Measurements from ENCODE around the gene ST6GALNAC2.

The ST6GALNAC2 gene

DNA sequence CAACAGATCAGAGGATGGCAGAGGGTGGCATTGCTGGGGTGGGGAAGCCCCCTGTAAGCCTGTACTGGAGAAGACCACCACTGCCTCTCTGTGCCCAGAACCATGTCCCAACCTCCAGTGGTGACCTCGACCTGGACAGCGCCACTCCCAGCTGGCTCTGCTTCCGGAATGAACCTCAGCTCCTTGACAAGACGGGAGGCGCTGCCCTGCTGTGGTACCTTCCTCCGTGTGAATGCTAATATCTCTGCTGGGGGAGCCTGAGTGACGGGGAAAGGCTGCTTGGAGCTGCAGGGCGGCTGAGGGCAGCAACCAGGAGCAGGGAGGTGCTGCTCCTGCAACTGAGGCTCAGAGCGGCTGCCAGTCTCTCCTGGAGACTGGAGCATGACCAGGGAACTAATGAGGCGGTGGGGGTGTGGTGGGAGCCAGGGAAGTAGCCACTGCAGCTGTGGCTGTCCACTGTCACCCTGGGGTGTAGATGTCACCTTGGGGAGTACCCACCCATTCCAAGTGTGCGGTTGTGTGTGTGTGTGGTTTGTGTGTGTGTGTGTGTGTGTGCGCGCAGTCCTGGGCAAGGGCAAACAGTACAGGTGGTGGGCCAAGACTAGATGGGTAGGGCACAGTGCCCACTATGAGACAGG, 39.6 kb downstream of the ST6GALNAC2 start (continued):
- TF ChIP-seq, protein P1, sequence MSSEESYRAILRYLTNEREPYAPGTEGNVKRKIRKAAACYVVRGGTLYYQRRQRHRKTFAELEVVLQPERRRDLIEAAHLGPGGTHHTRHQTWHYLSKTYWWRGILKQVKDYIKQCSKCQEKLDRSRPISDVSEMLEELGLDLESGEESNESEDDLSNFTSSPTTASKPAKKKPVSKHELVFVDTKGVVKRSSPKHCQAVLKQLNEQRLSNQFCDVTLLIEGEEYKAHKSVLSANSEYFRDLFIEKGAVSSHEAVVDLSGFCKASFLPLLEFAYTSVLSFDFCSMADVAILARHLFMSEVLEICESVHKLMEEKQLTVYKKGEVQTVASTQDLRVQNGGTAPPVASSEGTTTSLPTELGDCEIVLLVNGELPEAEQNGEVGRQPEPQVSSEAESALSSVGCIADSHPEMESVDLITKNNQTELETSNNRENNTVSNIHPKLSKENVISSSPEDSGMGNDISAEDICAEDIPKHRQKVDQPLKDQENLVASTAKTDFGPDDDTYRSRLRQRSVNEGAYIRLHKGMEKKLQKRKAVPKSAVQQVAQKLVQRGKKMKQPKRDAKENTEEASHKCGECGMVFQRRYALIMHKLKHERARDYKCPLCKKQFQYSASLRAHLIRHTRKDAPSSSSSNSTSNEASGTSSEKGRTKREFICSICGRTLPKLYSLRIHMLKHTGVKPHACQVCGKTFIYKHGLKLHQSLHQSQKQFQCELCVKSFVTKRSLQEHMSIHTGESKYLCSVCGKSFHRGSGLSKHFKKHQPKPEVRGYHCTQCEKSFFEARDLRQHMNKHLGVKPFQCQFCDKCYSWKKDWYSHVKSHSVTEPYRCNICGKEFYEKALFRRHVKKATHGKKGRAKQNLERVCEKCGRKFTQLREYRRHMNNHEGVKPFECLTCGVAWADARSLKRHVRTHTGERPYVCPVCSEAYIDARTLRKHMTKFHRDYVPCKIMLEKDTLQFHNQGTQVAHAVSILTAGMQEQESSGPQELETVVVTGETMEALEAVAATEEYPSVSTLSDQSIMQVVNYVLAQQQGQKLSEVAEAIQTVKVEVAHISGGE (tag by site-specific recombination; conservative IDR thresholded peaks at IDR 0.05; ENCODE audit: low read depth) = no peak
- TF ChIP-seq ZNF670 (tag by site-specific recombination; IDR thresholded peaks at IDR 0.05; ENCODE audit: low read depth) (no peak), ZNF248 (tag by site-specific recombination; IDR thresholded peaks at IDR 0.05) (no peak), HOXC10 (CRISPR knock-in tag; IDR thresholded peaks at IDR 0.05) (no peak), ZIC2 (tag by site-specific recombination; IDR thresholded peaks at IDR 0.05) (peak; percentile 82), ZNF792 (tag by site-specific recombination; IDR thresholded peaks at IDR 0.05) (no peak), ZNF501 (tag by site-specific recombination; IDR thresholded peaks at IDR 0.05) (no peak), KLF10 (tag by site-specific recombination; IDR thresholded peaks at IDR 0.05) (no peak), ZNF530 (tag by site-specific recombination; IDR thresholded peaks at IDR 0.05; ENCODE audit: low read depth) (no peak), ZBTB17 (tag by site-specific recombination; IDR thresholded peaks at IDR 0.05) (no peak), BCL11B (tag by site-specific recombination; IDR thresholded peaks at IDR 0.05; ENCODE audit: low read depth) (no peak), GLIS1 (tag by site-specific recombination; IDR thresholded peaks at IDR 0.05) (peak; percentile 75; the same call in 1 of the 2 replicates), ZNF473 (tag by site-specific recombination; IDR thresholded peaks at IDR 0.05) (no peak), ZBTB48 (tag by site-specific recombination; IDR thresholded peaks at IDR 0.05) (0 out of 2 replicates have a peak, but pooled peaks have one; percentile 18), ZNF596 (tag by site-specific recombination; IDR thresholded peaks at IDR 0.05) (no peak), ZNF26 (tag by site-specific recombination; IDR thresholded peaks at IDR 0.05) (no peak), ZNF146 (tag by site-specific recombination; IDR thresholded peaks at IDR 0.05) (no peak), ZBTB8A (tag by site-specific recombination; IDR thresholded peaks at IDR 0.05) (0 out of 2 replicates have a peak, but pooled peaks have one; percentile 35), ZNF114 (tag by site-specific recombination; IDR thresholded peaks at IDR 0.05) (no peak), REPIN1 (tag by site-specific recombination; IDR thresholded peaks at IDR 0.05; ENCODE audit: low read depth) (no peak), ZBTB7A (tag by site-specific recombination; IDR thresholded peaks at IDR 0.05; ENCODE audit: low read depth) (no peak), SP2 (tag by site-specific recombination; IDR thresholded peaks at IDR 0.05) (no peak), MYNN (tag by site-specific recombination; IDR thresholded peaks at IDR 0.05; ENCODE audit: borderline replicate concordance) (no peak)
- TF ChIP-seq, protein P2, sequence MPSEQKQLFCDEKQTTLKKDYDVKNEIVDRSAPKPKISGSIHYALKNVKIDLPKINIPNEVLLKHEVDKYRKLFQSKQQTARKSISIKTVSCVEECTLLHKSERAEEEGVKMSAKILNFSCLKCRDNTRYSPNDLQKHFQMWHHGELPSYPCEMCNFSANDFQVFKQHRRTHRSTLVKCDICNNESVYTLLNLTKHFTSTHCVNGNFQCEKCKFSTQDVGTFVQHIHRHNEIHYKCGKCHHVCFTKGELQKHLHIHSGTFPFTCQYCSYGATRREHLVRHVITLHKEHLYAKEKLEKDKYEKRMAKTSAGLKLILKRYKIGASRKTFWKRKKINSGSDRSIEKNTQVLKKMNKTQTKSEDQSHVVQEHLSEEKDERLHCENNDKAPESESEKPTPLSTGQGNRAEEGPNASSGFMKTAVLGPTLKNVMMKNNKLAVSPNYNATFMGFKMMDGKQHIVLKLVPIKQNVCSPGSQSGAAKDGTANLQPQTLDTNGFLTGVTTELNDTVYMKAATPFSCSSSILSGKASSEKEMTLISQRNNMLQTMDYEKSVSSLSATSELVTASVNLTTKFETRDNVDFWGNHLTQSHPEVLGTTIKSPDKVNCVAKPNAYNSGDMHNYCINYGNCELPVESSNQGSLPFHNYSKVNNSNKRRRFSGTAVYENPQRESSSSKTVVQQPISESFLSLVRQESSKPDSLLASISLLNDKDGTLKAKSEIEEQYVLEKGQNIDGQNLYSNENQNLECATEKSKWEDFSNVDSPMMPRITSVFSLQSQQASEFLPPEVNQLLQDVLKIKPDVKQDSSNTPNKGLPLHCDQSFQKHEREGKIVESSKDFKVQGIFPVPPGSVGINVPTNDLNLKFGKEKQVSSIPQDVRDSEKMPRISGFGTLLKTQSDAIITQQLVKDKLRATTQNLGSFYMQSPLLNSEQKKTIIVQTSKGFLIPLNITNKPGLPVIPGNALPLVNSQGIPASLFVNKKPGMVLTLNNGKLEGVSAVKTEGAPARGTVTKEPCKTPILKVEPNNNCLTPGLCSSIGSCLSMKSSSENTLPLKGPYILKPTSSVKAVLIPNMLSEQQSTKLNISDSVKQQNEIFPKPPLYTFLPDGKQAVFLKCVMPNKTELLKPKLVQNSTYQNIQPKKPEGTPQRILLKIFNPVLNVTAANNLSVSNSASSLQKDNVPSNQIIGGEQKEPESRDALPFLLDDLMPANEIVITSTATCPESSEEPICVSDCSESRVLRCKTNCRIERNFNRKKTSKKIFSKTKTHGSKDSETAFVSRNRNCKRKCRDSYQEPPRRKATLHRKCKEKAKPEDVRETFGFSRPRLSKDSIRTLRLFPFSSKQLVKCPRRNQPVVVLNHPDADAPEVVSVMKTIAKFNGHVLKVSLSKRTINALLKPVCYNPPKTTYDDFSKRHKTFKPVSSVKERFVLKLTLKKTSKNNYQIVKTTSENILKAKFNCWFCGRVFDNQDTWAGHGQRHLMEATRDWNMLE (tag by site-specific recombination; conservative IDR thresholded peaks at IDR 0.05; ENCODE audit: low read depth) = no peak
- TF ChIP-seq, protein P3, sequence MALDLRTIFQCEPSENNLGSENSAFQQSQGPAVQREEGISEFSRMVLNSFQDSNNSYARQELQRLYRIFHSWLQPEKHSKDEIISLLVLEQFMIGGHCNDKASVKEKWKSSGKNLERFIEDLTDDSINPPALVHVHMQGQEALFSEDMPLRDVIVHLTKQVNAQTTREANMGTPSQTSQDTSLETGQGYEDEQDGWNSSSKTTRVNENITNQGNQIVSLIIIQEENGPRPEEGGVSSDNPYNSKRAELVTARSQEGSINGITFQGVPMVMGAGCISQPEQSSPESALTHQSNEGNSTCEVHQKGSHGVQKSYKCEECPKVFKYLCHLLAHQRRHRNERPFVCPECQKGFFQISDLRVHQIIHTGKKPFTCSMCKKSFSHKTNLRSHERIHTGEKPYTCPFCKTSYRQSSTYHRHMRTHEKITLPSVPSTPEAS (tag by site-specific recombination; IDR thresholded peaks at IDR 0.05) = 0 out of 2 replicates have a peak, but pooled peaks have one; percentile 36
- TF ChIP-seq, protein P4, sequence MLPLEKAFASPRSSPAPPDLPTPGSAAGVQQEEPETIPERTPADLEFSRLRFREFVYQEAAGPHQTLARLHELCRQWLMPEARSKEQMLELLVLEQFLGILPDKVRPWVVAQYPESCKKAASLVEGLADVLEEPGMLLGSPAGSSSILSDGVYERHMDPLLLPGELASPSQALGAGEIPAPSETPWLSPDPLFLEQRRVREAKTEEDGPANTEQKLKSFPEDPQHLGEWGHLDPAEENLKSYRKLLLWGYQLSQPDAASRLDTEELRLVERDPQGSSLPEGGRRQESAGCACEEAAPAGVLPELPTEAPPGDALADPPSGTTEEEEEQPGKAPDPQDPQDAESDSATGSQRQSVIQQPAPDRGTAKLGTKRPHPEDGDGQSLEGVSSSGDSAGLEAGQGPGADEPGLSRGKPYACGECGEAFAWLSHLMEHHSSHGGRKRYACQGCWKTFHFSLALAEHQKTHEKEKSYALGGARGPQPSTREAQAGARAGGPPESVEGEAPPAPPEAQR (tag by site-specific recombination; IDR thresholded peaks at IDR 0.05) = no peak
- TF ChIP-seq, protein P5, sequence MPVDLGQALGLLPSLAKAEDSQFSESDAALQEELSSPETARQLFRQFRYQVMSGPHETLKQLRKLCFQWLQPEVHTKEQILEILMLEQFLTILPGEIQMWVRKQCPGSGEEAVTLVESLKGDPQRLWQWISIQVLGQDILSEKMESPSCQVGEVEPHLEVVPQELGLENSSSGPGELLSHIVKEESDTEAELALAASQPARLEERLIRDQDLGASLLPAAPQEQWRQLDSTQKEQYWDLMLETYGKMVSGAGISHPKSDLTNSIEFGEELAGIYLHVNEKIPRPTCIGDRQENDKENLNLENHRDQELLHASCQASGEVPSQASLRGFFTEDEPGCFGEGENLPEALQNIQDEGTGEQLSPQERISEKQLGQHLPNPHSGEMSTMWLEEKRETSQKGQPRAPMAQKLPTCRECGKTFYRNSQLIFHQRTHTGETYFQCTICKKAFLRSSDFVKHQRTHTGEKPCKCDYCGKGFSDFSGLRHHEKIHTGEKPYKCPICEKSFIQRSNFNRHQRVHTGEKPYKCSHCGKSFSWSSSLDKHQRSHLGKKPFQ (tag by site-specific recombination; IDR thresholded peaks at IDR 0.05) = no peak
